Liver (tissue), 9 donors: ENCODE results near the gene NFIB. TPM values are rescaled to one million over a fixed set of nuclear protein-coding genes. Genes with fewer than 3 reads are reported as not detected.

Experiments
- DNase-seq: peaks from one replicate; pipeline ENCODE4 v3.0.0-alpha.2; 2017; ENCODE audit warnings: low spot score
- H3K27ac ChIP-seq, 2 donors: one replicate each; pipeline ENCODE4 v1.7.0; 2013; ENCODE audit warnings: inconsistent platforms in 2 of 2, low read length in 2 of 2, control low read depth in 1 of 2, low read depth in 1 of 2, mild to moderate bottlenecking in 1 of 2
- H3K27me3 ChIP-seq, 4 donors: one replicate each; pipeline versions ENCODE4 v1.6.1 to v1.7.0; 2013; ENCODE audit warnings: low read length in 3 of 4, inconsistent platforms in 1 of 4, mild to moderate bottlenecking in 1 of 4, moderate library complexity in 1 of 4; ENCODE audit not compliant: control insufficient read depth in 4 of 4, insufficient read depth in 4 of 4
- H3K36me3 ChIP-seq, 4 donors: one replicate each; pipeline versions ENCODE4 v1.6.1 to v1.7.0; 2013; ENCODE audit warnings: low read length in 3 of 4, mild to moderate bottlenecking in 3 of 4, low read depth in 1 of 4, moderate library complexity in 1 of 4; ENCODE audit not compliant: control insufficient read depth in 4 of 4, insufficient read depth in 3 of 4
- H3K4me1 ChIP-seq, 4 donors: one replicate each; pipeline versions ENCODE4 v1.6.1 to v1.7.0; 2013; ENCODE audit warnings: low read length in 3 of 4, mild to moderate bottlenecking in 3 of 4, moderate library complexity in 1 of 4; ENCODE audit not compliant: control insufficient read depth in 4 of 4, insufficient read depth in 4 of 4
- H3K4me3 ChIP-seq, 3 donors: one replicate each; pipeline versions ENCODE4 v1.6.1 to v1.7.0; 2013; ENCODE audit warnings: low read length in 3 of 3, control low read depth in 1 of 3, low read depth in 1 of 3, mild to moderate bottlenecking in 1 of 3
- H3K9ac ChIP-seq, 2 donors: one replicate each; pipeline ENCODE4 v1.7.0; 2013; ENCODE audit warnings: low read length in 2 of 2, mild to moderate bottlenecking in 2 of 2, moderate library complexity in 2 of 2, control low read depth in 1 of 2, low read depth in 1 of 2
- H3K9me3 ChIP-seq, 4 donors: one replicate each; pipeline versions ENCODE4 v1.6.1 to v1.7.0; 2013; ENCODE audit warnings: low read length in 3 of 4; ENCODE audit not compliant: control insufficient read depth in 4 of 4
- ATF3 ChIP-seq: IDR thresholded peaks from 2 replicates; pipeline ENCODE4 v1.6.1; 2016; ENCODE audit warnings: antibody characterized with exemption
- CTCF ChIP-seq: fragments of 150-350 bp; IDR thresholded peaks from 2 replicates; pipeline ENCODE4 v1.5.1; 2017; ENCODE audit warnings: improper control_type of control experiment, low read depth, low read length; ENCODE audit not compliant: missing input control
- EGR1 ChIP-seq, 2 donors: IDR thresholded peaks; 2 replicates each; pipeline ENCODE4 v1.6.1; 2016 to 2018; ENCODE audit warnings: antibody characterized with exemption in 2 of 2, low read depth in 2 of 2
- GABPA ChIP-seq, 2 donors: IDR thresholded peaks in 1 of 2; conservative IDR thresholded peaks in 1 of 2; 2 replicates each; pipeline ENCODE4 v1.6.1; 2016; ENCODE audit warnings: antibody characterized with exemption in 2 of 2, mild to moderate bottlenecking in 1 of 2, moderate library complexity in 1 of 2
- HNF4A ChIP-seq, 2 donors: conservative IDR thresholded peaks; 2 replicates each; pipeline ENCODE4 v1.6.1; 2016; ENCODE audit warnings: antibody characterized with exemption in 2 of 2, mild to moderate bottlenecking in 2 of 2
- HNF4G ChIP-seq: IDR thresholded peaks from 2 replicates; pipeline ENCODE4 v1.6.1; 2016; ENCODE audit warnings: antibody characterized with exemption
- JUND ChIP-seq, 2 donors: IDR thresholded peaks; 2 replicates each; pipeline ENCODE4 v1.6.1; 2016; ENCODE audit warnings: antibody characterized with exemption in 2 of 2
- MAX ChIP-seq: IDR thresholded peaks from 2 replicates; pipeline ENCODE4 v1.6.1; 2016; ENCODE audit warnings: antibody characterized with exemption
- NR2F2 ChIP-seq: IDR thresholded peaks from 2 replicates; pipeline ENCODE4 v1.6.1; 2016; ENCODE audit warnings: antibody characterized with exemption
- RAD21 ChIP-seq, 2 donors: IDR thresholded peaks; 2 replicates each; pipeline ENCODE4 v1.6.1; 2016; ENCODE audit warnings: antibody characterized with exemption in 2 of 2, mild to moderate bottlenecking in 2 of 2
- REST ChIP-seq: IDR thresholded peaks from 2 replicates; pipeline ENCODE4 v1.6.1; 2016; ENCODE audit warnings: antibody characterized with exemption, mild to moderate bottlenecking
- RXRA ChIP-seq, 2 donors: IDR thresholded peaks; 2 replicates each; pipeline ENCODE4 v1.6.1; 2017 to 2018; ENCODE audit warnings: antibody characterized with exemption in 2 of 2, mild to moderate bottlenecking in 1 of 2
- SP1 ChIP-seq: IDR thresholded peaks from 2 replicates; pipeline ENCODE4 v1.6.1; 2018; ENCODE audit warnings: antibody characterized with exemption, mild to moderate bottlenecking
- ZBTB33 ChIP-seq: IDR thresholded peaks from 2 replicates; pipeline ENCODE4 v1.6.1; 2016; ENCODE audit warnings: antibody characterized with exemption
- WGBS: extraction: QIAGEN DNeasy Blood & Tissue Kit; methylation state at CpG from one replicate; pipeline ENCODE4 v1.1.7; 2013; 5-methylcytosine and 5-hydroxymethylcytosine counted together
- polyA plus RNA-seq, 2 donors: library from polyadenylated mRNA; stranded (reverse) in 1 of 2; unstranded in 1 of 2; fragments of 200-250 nt in 1 of 2; fragments of >200 nt in 1 of 2; fragmentation: Nextera tagmentation in 1 of 2; extraction: Ambion mirVana in 1 of 2; gene quantifications; one replicate each; pipeline versions ENCODE4 v1.2.1 to v1.2.3, GENCODE V29; 2013 to 2015
- total RNA-seq, 2 donors: library from RNA; depleted of rRNA; stranded (reverse); fragments of >200 nt; gene quantifications; one replicate each; pipeline ENCODE4 v1.2.3, GENCODE V29; 2014
- donor health status: healthy.
- donor health status: healthy.
- donor health status: healthy.
- donor health status: healthy.
- donor health status: healthy.

Gene NFIB
- total and polyA plus RNA-seq, 4 donors, result 3.2 to 23.2 (median 8.0) TPM

GRCh38 chr9:14094491-14094890 lies 219.4 kb downstream of the NFIB start:
- 91% methylated on average over 5 of the region's 5 CpGs for WGBS
- no peak overlapping the region for H3K27ac ChIP-seq
- H3K4me1 ChIP-seq, result peaks cover 0 to 5% (median 0%) of the 10 kb centered on the region in 4 donors
- H3K36me3 ChIP-seq, result peaks cover 0 to 4% (median 0%) of the 10 kb centered on the region in 4 donors
- H3K9ac ChIP-seq, result no peak overlapping the region
- H3K9me3 ChIP-seq, result no peaks in the 10 kb centered on the region
- TF ChIP-seq CTCF, result no peak
- TF ChIP-seq EGR1 (IDR thresholded peaks at IDR 0.05; ENCODE audit: low read depth in 2 of 2), result no peak
- TF ChIP-seq JUND (IDR thresholded peaks at IDR 0.05), result no peak
- no peak for TF ChIP-seq ATF3
- TF ChIP-seq NR2F2, result no peak
- no peak for TF ChIP-seq HNF4G
- TF ChIP-seq GABPA (IDR thresholded peaks at IDR 0.05 in 1 of 2, conservative IDR thresholded peaks at IDR 0.05 in 1 of 2), result no peak
- no peak for TF ChIP-seq RAD21 (IDR thresholded peaks at IDR 0.05)
- TF ChIP-seq RXRA (IDR thresholded peaks at IDR 0.05), result no peak
- no peak for TF ChIP-seq SP1
- no peak for TF ChIP-seq MAX
- TF ChIP-seq HNF4A (conservative IDR thresholded peaks at IDR 0.05), result no peak
- TF ChIP-seq REST, result no peak
- no peak overlapping the region for H3K4me3 ChIP-seq
- H3K27me3 ChIP-seq, result no peaks in the 10 kb centered on the region
- DNase-seq, result no peak

DNA sequence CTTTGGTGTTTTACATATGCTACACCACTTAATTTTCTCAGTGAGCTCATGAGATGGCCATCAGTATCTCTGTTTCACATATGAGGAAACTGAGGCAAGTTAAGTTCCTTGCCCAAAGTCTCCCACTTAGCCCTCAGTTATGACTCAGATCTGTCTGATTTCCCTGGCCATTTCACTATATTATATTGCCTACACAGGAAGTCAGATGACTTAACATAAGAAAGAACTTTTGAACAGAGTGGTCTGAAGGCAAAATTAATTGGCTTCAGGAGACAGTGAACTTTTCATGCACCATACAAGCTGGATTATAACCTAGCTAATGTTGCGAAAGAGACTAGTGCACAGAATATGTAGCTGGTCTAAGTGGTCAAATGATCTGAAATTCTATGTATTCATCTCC lies 221.6 kb downstream of the NFIB start:
- H3K9ac ChIP-seq, result no peak overlapping the region
- TF ChIP-seq ATF3, result no peak
- TF ChIP-seq EGR1 (IDR thresholded peaks at IDR 0.05; ENCODE audit: low read depth in 2 of 2), result no peak
- TF ChIP-seq ZBTB33, result no peak
- TF ChIP-seq GABPA (IDR thresholded peaks at IDR 0.05 in 1 of 2, conservative IDR thresholded peaks at IDR 0.05 in 1 of 2), result no peak
- no peak for TF ChIP-seq MAX
- no peak for TF ChIP-seq HNF4G
- no peaks in the 10 kb centered on the region for H3K27me3 ChIP-seq
- peaks cover 0 to 9% (median 0%) of the 10 kb centered on the region in 4 donors for H3K36me3 ChIP-seq
- DNase-seq, result no peak
- peaks cover 0 to 5% (median under 1%) of the 10 kb centered on the region in 4 donors for H3K4me1 ChIP-seq
- no peak overlapping the region for H3K27ac ChIP-seq
- H3K4me3 ChIP-seq, result no peak overlapping the region
- no peaks in the 10 kb centered on the region for H3K9me3 ChIP-seq
- WGBS, result 98% methylated on average over 1 of the region's 1 CpG
